Heart left ventricle (tissue), 13 donors: ENCODE measurements around the gene S100A3.

ENCODE experiments used
- CTCF ChIP-seq, 12 donors: fragments of 200-600 bp; sonication (generic) in 4 of 12; IDR thresholded peaks; one replicate each; pipeline versions ENCODE4 v1.5.0 to v1.8.0; 2018 to 2022; ENCODE audit warnings: antibody characterized with exemption in 12 of 12, mild to moderate bottlenecking in 5 of 12
- POLR2A ChIP-seq, 2 donors: fragments of 450-650 bp; IDR thresholded peaks; one replicate each; pipeline ENCODE4 v1.6.1; 2017; ENCODE audit warnings: antibody characterized with exemption in 2 of 2, mild to moderate bottlenecking in 2 of 2, moderate library complexity in 2 of 2
- donor health status: ischemic (EF 13 %, LVEDD 7.1; RV severe dilation, severe dysfunction).
- donor health status: DM: no; HTN: yes; CAD: no.
- donor health status: DM: no; HTN: no; CAD: no.
- donor health status: ischemic (EF 25% LVEDD 6.9; RV normal size, moderate dysfunction).
- donor health status: ischemic (EF 25% LVEDD 5.7; RV mildly dilated, moderate dysfunction).
- donor health status: ischemic (EF 35%, LVEDD 5.7; RV mildly dilated, moderate dysfunction).
- donor health status: nonischemic (EF 11% LVEDD 7.7; RV severe dilation, severe dysfunction).
- donor health status: DM: yes; HTN: yes; CAD: no.
- donor health status: PGD.
- donor health status: ischemic (EF 29% LVEDD 5.4; RV normal size, mild dysfunction).
- donor health status: nonischemic (EF 23%, LVEDD 6.1; RV moderate dilation, normal function).

- TF ChIP-seq CTCF (IDR thresholded peaks at IDR 0.05) (no peak), POLR2A (IDR thresholded peaks at IDR 0.05) (no peak)
These were observed 43.5 kb downstream of the S100A3 start for GRCh38 chr1:153505576-153505975.
